Vagina (tissue), 2 donors: ENCODE data around the gene RAG2.

Experiments
- POLR2A ChIP-seq, 2 donors: fragments of 450-650 bp; IDR thresholded peaks; one replicate each; pipeline ENCODE4 v1.6.1; 2017; ENCODE audit warnings: antibody characterized with exemption in 2 of 2, mild to moderate bottlenecking in 2 of 2, moderate library complexity in 2 of 2
- POLR2AphosphoS5 ChIP-seq, 2 donors: sonication (generic); formaldehyde crosslinking; IDR thresholded peaks; one replicate each; pipeline ENCODE4 v1.9.0; 2017; ENCODE audit warnings: antibody characterized with exemption in 2 of 2, mild to moderate bottlenecking in 2 of 2, low read depth in 1 of 2; ENCODE audit not compliant: insufficient read depth in 1 of 2
- TF ChIP-seq, protein P1 (sequence below), 3 experiments: fragments of 450-650 bp in 2 of 3; fragments of 200-600 bp in 1 of 3; sonication (generic) in 1 of 3; IDR thresholded peaks; one replicate each; pipeline ENCODE4 v1.5.1; 2017 to 2019; ENCODE audit warnings: antibody characterized with exemption in 3 of 3, mild to moderate bottlenecking in 2 of 3, moderate library complexity in 2 of 3

- TF ChIP-seq, protein P1, sequence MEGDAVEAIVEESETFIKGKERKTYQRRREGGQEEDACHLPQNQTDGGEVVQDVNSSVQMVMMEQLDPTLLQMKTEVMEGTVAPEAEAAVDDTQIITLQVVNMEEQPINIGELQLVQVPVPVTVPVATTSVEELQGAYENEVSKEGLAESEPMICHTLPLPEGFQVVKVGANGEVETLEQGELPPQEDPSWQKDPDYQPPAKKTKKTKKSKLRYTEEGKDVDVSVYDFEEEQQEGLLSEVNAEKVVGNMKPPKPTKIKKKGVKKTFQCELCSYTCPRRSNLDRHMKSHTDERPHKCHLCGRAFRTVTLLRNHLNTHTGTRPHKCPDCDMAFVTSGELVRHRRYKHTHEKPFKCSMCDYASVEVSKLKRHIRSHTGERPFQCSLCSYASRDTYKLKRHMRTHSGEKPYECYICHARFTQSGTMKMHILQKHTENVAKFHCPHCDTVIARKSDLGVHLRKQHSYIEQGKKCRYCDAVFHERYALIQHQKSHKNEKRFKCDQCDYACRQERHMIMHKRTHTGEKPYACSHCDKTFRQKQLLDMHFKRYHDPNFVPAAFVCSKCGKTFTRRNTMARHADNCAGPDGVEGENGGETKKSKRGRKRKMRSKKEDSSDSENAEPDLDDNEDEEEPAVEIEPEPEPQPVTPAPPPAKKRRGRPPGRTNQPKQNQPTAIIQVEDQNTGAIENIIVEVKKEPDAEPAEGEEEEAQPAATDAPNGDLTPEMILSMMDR (IDR thresholded peaks at IDR 0.05): no peak
- TF ChIP-seq POLR2A (IDR thresholded peaks at IDR 0.05): no peak
- TF ChIP-seq POLR2AphosphoS5 (IDR thresholded peaks at IDR 0.05; ENCODE audit: insufficient read depth in 1 of 2, low read depth in 1 of 2): no peak
Observed at GRCh38 chr11:36569095-36569494, 28.9 kb downstream of the RAG2 start.
